H1 (cell line): ENCODE data around the gene ZBTB20. TPM values are rescaled to one million over a fixed set of nuclear protein-coding genes. Genes with fewer than 3 reads are reported as not detected.

Experiments used
- CTCF ChIA-PET: fragments of 300-600 bp; sonication (Branson Sonifier 250); formaldehyde crosslinking; loops from one replicate; lab custom pipeline; 2021; ENCODE audit not compliant: partially characterized antibody; lab: Charles Lee
- POLR2A ChIA-PET: fragments of 300-600 bp; sonication (Branson Sonifier 250); formaldehyde crosslinking; loops from one replicate; lab custom pipeline; 2021; ENCODE audit warnings: inconsistent platforms; ENCODE audit not compliant: partially characterized antibody; lab: Charles Lee
- DNase-seq, 2 experiments: peaks; one replicate each; pipeline versions ENCODE4 v3.0.0 to v3.0.0-alpha.2; 2010 to 2022; ENCODE audit warnings: low spot score in 2 of 2, low read depth in 1 of 2, mixed read lengths in 1 of 2
- FAIRE-seq: peaks from 2 replicates; lab custom pipeline; 2011; peaks lifted over from hg19 to GRCh38; lab: Jason Lieb, UNC
- H2AFZ ChIP-seq: 2 replicates; pipeline ENCODE4 v1.8.1; 2012; ENCODE audit warnings: low read length, inconsistent platforms
- H2AK5ac ChIP-seq: 2 replicates; pipeline ENCODE4 v1.6.1; 2013; ENCODE audit warnings: low read depth, low read length
- H2BK120ac ChIP-seq: replicated peaks from 2 replicates; pipeline ENCODE3; 2013; ENCODE audit warnings: low read depth, low read length, inconsistent platforms
- H2BK12ac ChIP-seq: 2 replicates; pipeline ENCODE4 v1.6.1; 2013; ENCODE audit warnings: low read depth, low read length
- H2BK15ac ChIP-seq: 2 replicates; pipeline ENCODE4 v1.6.1; 2013; ENCODE audit warnings: low read length
- H2BK20ac ChIP-seq: 2 replicates; pipeline ENCODE4 v1.6.1; 2013; ENCODE audit warnings: low read length
- H2BK5ac ChIP-seq: 2 replicates; pipeline ENCODE4 v1.6.1; 2013; ENCODE audit warnings: low read depth, low read length
- H3K14ac ChIP-seq: 2 replicates; pipeline ENCODE4 v1.6.1; 2013; ENCODE audit warnings: inconsistent platforms; ENCODE audit not compliant: insufficient read length
- H3K18ac ChIP-seq: 2 replicates; pipeline ENCODE4 v1.6.1; 2013; ENCODE audit warnings: low read length; ENCODE audit errors: extremely low read depth
- H3K23ac ChIP-seq: 2 replicates; pipeline ENCODE4 v1.6.1; 2013; ENCODE audit warnings: inconsistent platforms; ENCODE audit not compliant: insufficient read length
- H3K23me2 ChIP-seq: 2 replicates; pipeline ENCODE4 v1.6.1; 2013; ENCODE audit warnings: low read depth, low read length
- H3K27ac ChIP-seq: 2 replicates; pipeline ENCODE4 v1.6.1; 2011; ENCODE audit warnings: low read depth, low read length, inconsistent platforms
- H3K27me3 ChIP-seq, 4 experiments: replicated peaks in 1 of 4; 1 replicate in 1 of 4; 2 replicates in 3 of 4; pipeline versions ENCODE4 v1.6.1 to v1.8.1; 2011 to 2013; ENCODE audit warnings: low read length in 3 of 4, mild to moderate bottlenecking in 3 of 4, inconsistent platforms in 2 of 4, mixed read lengths in 2 of 4, moderate library complexity in 1 of 4; ENCODE audit not compliant: control insufficient read depth in 3 of 4, insufficient read depth in 3 of 4; ENCODE audit errors: extremely low read depth in 1 of 4
- H3K36me3 ChIP-seq, 4 experiments: 2 replicates each; pipeline versions ENCODE4 v1.6.1 to v1.8.1; 2011 to 2013; ENCODE audit warnings: mild to moderate bottlenecking in 4 of 4, low read length in 3 of 4, moderate library complexity in 2 of 4, control low read depth in 1 of 4, inconsistent platforms in 1 of 4; ENCODE audit not compliant: insufficient read depth in 4 of 4, control insufficient read depth in 2 of 4
- H3K4ac ChIP-seq: replicated peaks from 2 replicates; pipeline ENCODE3; 2013; ENCODE audit warnings: low read length, low read depth, mixed read lengths, inconsistent platforms; ENCODE audit not compliant: insufficient read length
- H3K4me1 ChIP-seq, 4 experiments: replicated peaks in 1 of 4; 1 replicate in 1 of 4; 2 replicates in 3 of 4; pipeline versions ENCODE4 v1.6.1 to v1.8.1; 2011 to 2013; ENCODE audit warnings: low read length in 3 of 4, inconsistent platforms in 2 of 4, mixed read lengths in 1 of 4; ENCODE audit not compliant: insufficient read depth in 4 of 4, control insufficient read depth in 3 of 4
- H3K4me2 ChIP-seq, 2 experiments: 2 replicates each; pipeline versions ENCODE4 v1.6.1 to v1.8.1; 2011 to 2013; ENCODE audit warnings: low read depth in 2 of 2, low read length in 2 of 2, control low read depth in 1 of 2, inconsistent platforms in 1 of 2, mild to moderate bottlenecking in 1 of 2; ENCODE audit not compliant: insufficient read depth in 1 of 2
- H3K4me3 ChIP-seq, 4 experiments: fragments of 200-600, 300-600 bp in 1 of 4; sonication (generic), shearing (Covaris generic), sonication (Bioruptor Twin) in 1 of 4; 2 replicates each; pipeline versions ENCODE4 v1.5.1 to v1.8.1; 2011 to 2016; ENCODE audit warnings: low read length in 4 of 4, low read depth in 3 of 4, control low read depth in 2 of 4, inconsistent platforms in 2 of 4, mild to moderate bottlenecking in 2 of 4, mixed read lengths in 1 of 4, moderate library complexity in 1 of 4; ENCODE audit not compliant: insufficient read depth in 2 of 4; ENCODE audit errors: extremely low read depth in 1 of 4
- H3K56ac ChIP-seq: replicated peaks from 2 replicates; pipeline ENCODE3; 2013; ENCODE audit warnings: low read depth, mild to moderate bottlenecking, mixed read lengths, low read length, inconsistent platforms; ENCODE audit not compliant: insufficient read length
- H3K79me1 ChIP-seq: 2 replicates; pipeline ENCODE4 v1.6.1; 2013; ENCODE audit warnings: low read depth, low read length, control low read depth
- H3K79me2 ChIP-seq, 2 experiments: 2 replicates each; pipeline versions ENCODE4 v1.6.1 to v1.8.1; 2012 to 2013; ENCODE audit warnings: low read length in 2 of 2, mild to moderate bottlenecking in 2 of 2, inconsistent platforms in 1 of 2; ENCODE audit not compliant: insufficient read depth in 2 of 2, control insufficient read depth in 1 of 2
- H3K9ac ChIP-seq, 4 experiments: replicated peaks in 1 of 4; 1 replicate in 1 of 4; 2 replicates in 3 of 4; pipeline versions ENCODE4 v1.6.1 to v1.8.1; 2011 to 2013; ENCODE audit warnings: low read depth in 3 of 4, low read length in 3 of 4, control low read depth in 2 of 4, mild to moderate bottlenecking in 2 of 4, moderate library complexity in 2 of 4, inconsistent platforms in 1 of 4; ENCODE audit errors: extremely low read depth in 1 of 4
- H3K9me3 ChIP-seq, 2 experiments: 2 replicates each; pipeline versions ENCODE4 v1.6.1 to v1.8.1; 2012 to 2013; ENCODE audit warnings: mild to moderate bottlenecking in 2 of 2, moderate library complexity in 2 of 2, control low read depth in 1 of 2, inconsistent platforms in 1 of 2, low read depth in 1 of 2, low read length in 1 of 2, mixed read lengths in 1 of 2; ENCODE audit not compliant: insufficient read depth in 2 of 2
- H4K20me1 ChIP-seq, 2 experiments: replicated peaks in 1 of 2; 2 replicates each; pipeline versions ENCODE3 to v1.8.1; 2011 to 2013; ENCODE audit warnings: inconsistent platforms in 2 of 2, low read length in 2 of 2, mild to moderate bottlenecking in 1 of 2; ENCODE audit not compliant: insufficient read depth in 2 of 2, control insufficient read depth in 1 of 2
- H4K5ac ChIP-seq: 2 replicates; pipeline ENCODE4 v1.6.1; 2013; ENCODE audit warnings: low read length, low read depth, mixed read lengths, inconsistent platforms; ENCODE audit not compliant: insufficient read length
- H4K8ac ChIP-seq: 2 replicates; pipeline ENCODE4 v1.8.0; 2013; ENCODE audit warnings: mild to moderate bottlenecking, moderate library complexity, low read length, inconsistent platforms; ENCODE audit not compliant: insufficient read depth; ENCODE audit errors: extremely low read depth
- H4K91ac ChIP-seq: replicated peaks from 2 replicates; pipeline ENCODE3; 2013; ENCODE audit warnings: low read length, mixed read lengths, inconsistent platforms; ENCODE audit not compliant: insufficient read length
- CBX5 ChIP-seq: fragments of 300-800, 300-1000 bp; sonication (generic); IDR thresholded peaks from 2 replicates; pipeline ENCODE4 v1.7.1; 2016; ENCODE audit warnings: antibody characterized with exemption, low read length, low read depth
- EZH2 ChIP-seq: fragments of 200-600 bp; sonication (generic); IDR thresholded peaks from 2 replicates; pipeline ENCODE4 v1.7.1; 2012; ENCODE audit warnings: low read depth, mild to moderate bottlenecking, moderate library complexity, low read length, inconsistent platforms; ENCODE audit not compliant: severe bottlenecking
- GABPA ChIP-seq: IDR thresholded peaks from 2 replicates; pipeline ENCODE4 v1.6.1; 2011; ENCODE audit warnings: mild to moderate bottlenecking, low read length, moderate library complexity, borderline replicate concordance; ENCODE audit not compliant: insufficient read depth
- POLR2A ChIP-seq, 2 experiments: IDR thresholded peaks; 1 replicate in 1 of 2; 2 replicates in 1 of 2; pipeline ENCODE4 v1.6.1; 2011; ENCODE audit warnings: low read depth in 2 of 2, low read length in 2 of 2, mild to moderate bottlenecking in 2 of 2; ENCODE audit errors: control extremely low read depth in 1 of 2
- RXRA ChIP-seq: IDR thresholded peaks from 2 replicates; pipeline ENCODE4 v1.6.1; 2011; ENCODE audit warnings: low read depth, mild to moderate bottlenecking, low read length, moderate library complexity; ENCODE audit not compliant: insufficient read depth
- SIRT6 ChIP-seq: IDR thresholded peaks from one replicate; pipeline ENCODE4 v1.7.1; 2012; ENCODE audit warnings: low read length, inconsistent platforms
- SP4 ChIP-seq: IDR thresholded peaks from 2 replicates; pipeline ENCODE4 v1.6.1; 2012; ENCODE audit warnings: low read length, inconsistent platforms
- TBP ChIP-seq: IDR thresholded peaks from 2 replicates; pipeline ENCODE4 v1.6.1; 2011; ENCODE audit warnings: low read depth, low read length, improper control_type of control experiment
- WGBS, 2 experiments: shearing (Covaris generic) in 1 of 2; methylation state at CpG; one replicate each; pipeline versions ENCODE4 v1.1.6 to v1.1.7; 2013 to 2015; ENCODE audit warnings: low lambda C conversion rate in 2 of 2, mixed read lengths in 2 of 2, inconsistent platforms in 1 of 2, low coverage in 1 of 2, missing lambda C conversion rate in 1 of 2; ENCODE audit not compliant: insufficient replicate concordance in 2 of 2, insufficient coverage in 1 of 2, insufficient read length in 1 of 2; ENCODE audit errors: extremely low coverage in 1 of 2, missing lambda C conversion rate in 1 of 2; 5-methylcytosine and 5-hydroxymethylcytosine counted together
- polyA plus RNA-seq, 7 experiments: library from polyadenylated mRNA; depleted of rRNA in 3 of 7; stranded (reverse) in 5 of 7; unstranded in 2 of 7; fragments of >200 nt in 5 of 7; fragments of 200-250 nt in 2 of 7; gene quantifications; 1 replicate in 5 of 7; 2 replicates in 1 of 7; 4 replicates in 1 of 7; pipeline versions ENCODE4 v1.2.1 to v1.2.3, GENCODE V29; 2011 to 2013; ENCODE audit warnings: missing spikeins in 2 of 7, mixed read lengths in 2 of 7
- total RNA-seq: library from RNA; stranded (reverse); fragmentation: NEBNext Ultra II Directional; extraction: Animal tissue kit (Norgen Biotek cat#: 25700); gene quantifications from 2 replicates; pipeline ENCODE4 v1.2.1, GENCODE V29; 2021

ZBTB20 gene
- total and polyA plus RNA-seq, 2 of the 8 experiments (the other 6 are each of a cell fraction or from before 2014, with no cell fraction given) = 0.35 to 1.3 TPM

- Histone ChIP-seq H3K18ac (no peak overlapping the region), H4K8ac (no peak overlapping the region), H3K79me1 (no peaks in the 10 kb centered on the region), H3K36me3 (no peaks in the 10 kb centered on the region), H4K91ac (no peak overlapping the region), H3K9ac (no peak overlapping the region), H3K4me2 (no peak overlapping the region), H2AK5ac (no peak overlapping the region), H3K27ac (no peak overlapping the region), H2BK15ac (no peak overlapping the region), H3K4me3 (no peak overlapping the region), H3K23ac (no peak overlapping the region), H3K56ac (no peak overlapping the region), H4K5ac (no peak overlapping the region), H2BK12ac (no peak overlapping the region), H2BK20ac (no peak overlapping the region), H4K20me1 (no peaks in the 10 kb centered on the region), H3K14ac (no peak overlapping the region), H3K23me2 (no peaks in the 10 kb centered on the region), H3K4ac (no peak overlapping the region), H3K9me3 (no peaks in the 10 kb centered on the region), H3K79me2 (no peaks in the 10 kb centered on the region), H2BK120ac (no peak overlapping the region), H3K4me1 (no peaks in the 10 kb centered on the region), H2BK5ac (no peak overlapping the region), H2AFZ (no peak overlapping the region), H3K27me3 (no peaks in the 10 kb centered on the region)
- FAIRE-seq (no peak), DNase-seq (no peak)
- TF ChIP-seq SIRT6 (no peak), CBX5 (no peak), EZH2 (no peak), GABPA (no peak), RXRA (no peak), POLR2A (IDR thresholded peaks at IDR 0.05; ENCODE audit: control extremely low read depth in 1 of 2, low read depth in 2 of 2, low read length in 2 of 2) (no peak), SP4 (no peak), TBP (no peak)
- CTCF ChIA-PET = no interaction called here
- POLR2A ChIA-PET = no interaction called here
- WGBS, 2 experiments = 90% methylated on average over 1 of the region's 1 CpG; no CpG with 5 or more reads in 1 of the 2 experiments
These were observed 419.7 kb downstream of the ZBTB20 start for GRCh38 chr3:114727373-114727772.
